CD4-positive, alpha-beta T cell treated with Interleukin-15 for 4 hours (primary cell): Measurements from ENCODE around the gene NECTIN2.
"Not testable (repeated sequence)": the region's sequence is repeated elsewhere in the genome, so short reads cannot be mapped to it uniquely, and the experiment has no call there.

Experiments
- DNase-seq: peaks from one replicate; pipeline ENCODE4 v3.0.0-alpha.2; 2020; ENCODE audit warnings: low spot score

NECTIN2 gene

DNA sequence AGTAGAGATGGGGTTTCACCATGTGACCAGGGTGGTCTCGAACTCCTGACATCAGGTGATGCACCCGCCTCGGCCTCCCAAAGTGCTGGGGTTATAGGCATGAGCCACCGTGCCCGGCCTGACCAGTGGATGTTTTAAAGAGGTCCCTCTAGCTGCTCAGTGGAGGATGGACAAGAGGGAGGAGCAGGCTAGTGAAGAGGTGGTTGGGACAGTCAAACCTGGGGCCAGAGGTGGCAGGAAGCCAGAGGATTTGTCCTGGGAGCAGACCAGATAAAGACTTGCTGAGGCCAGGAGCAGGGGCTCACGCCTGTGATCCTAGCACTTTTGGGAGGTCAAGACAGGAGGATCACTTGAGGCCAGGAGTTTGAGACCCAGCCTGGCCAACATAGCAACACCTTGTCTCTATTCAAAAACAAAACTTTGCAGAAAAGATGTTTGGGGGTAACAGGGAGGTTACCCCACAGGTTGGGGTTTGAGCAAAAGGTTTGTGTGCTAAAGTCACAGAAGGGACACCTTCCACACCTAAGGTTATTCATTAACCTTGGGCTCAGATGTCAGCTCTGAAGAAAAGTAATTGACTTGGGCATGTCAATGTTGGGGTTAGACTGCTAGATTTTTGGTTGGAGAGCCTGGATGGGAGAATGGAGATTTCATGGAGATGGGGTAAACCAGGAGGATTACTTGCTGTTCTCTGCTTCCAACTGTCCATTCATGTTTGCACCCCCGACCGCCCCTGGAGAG is 28.2 kb upstream of the NECTIN2 start:
- DNase-seq = no peak

- DNase-seq = no peak
Observed at GRCh38 chr19:44818466-44819031, 27.5 kb upstream of the NECTIN2 start.

GRCh38 chr19:44819246-44819832 is 26.8 kb upstream of the NECTIN2 start:
- no peak for DNase-seq

GRCh38 chr19:44820648-44821609 is 25.2 kb upstream of the NECTIN2 start:
- no peak for DNase-seq

GRCh38 chr19:44822177-44822576 is 23.9 kb upstream of the NECTIN2 start:
- no peak for DNase-seq

DNA sequence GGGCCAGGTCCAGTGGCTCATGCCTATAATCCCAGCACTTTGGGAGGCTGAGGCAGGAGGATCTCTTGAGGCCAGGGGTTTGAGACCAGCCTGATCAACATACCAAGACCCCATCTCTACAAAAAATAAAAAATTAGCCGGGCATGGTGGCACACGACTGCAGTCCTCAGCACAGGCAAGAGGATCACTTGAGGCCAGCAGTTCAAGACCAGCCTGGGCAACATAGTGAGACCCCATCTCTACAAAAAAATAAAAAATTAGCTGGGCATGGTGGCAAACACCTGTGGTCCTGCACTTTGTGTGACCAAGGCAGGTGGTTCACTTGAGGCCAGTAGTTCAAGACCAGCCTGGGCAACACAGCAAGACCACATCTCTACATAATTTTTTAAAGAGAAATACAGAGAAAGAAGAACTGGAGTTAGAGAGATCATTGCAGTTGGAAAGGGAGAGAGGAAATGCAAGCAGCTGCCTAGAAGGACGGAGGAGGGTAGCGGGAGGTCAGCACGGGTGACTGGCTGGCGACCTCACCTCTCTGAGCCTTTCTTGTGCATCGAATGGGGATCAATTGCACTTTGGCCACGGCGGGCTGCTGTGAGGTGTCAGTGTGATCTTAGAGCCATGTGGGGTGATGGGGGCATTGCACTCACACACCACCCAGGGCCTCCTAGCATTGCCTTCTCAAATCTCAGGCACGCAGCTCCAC is 23.3 kb upstream of the NECTIN2 start:
- no peak for DNase-seq

GRCh38 chr19:44823373-44823698 is 22.8 kb upstream of the NECTIN2 start:
- no peak for DNase-seq

GRCh38 chr19:44824761-44825160 is 21.3 kb upstream of the NECTIN2 start:
- no peak for DNase-seq

DNA sequence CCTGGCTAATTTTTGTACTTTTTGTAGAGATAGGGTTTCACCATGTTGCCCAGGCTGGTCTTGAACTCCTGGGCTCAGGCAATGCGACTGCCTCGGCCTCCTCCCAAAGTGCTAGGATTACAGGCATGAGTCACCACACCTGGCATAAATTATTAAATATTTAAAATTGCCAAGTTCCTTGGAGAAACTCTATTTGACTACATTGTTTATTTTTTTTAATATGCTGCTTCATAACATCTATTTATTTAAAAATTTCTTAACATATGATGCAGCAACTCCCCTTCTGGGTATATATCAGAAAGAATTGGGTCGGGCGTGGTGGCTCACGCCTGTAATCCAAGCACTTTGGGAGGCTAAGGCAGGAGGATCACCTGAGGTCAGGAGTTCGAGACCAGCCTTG is 13.2 kb upstream of the NECTIN2 start:
- DNase-seq = not testable (repeated sequence)

DNA sequence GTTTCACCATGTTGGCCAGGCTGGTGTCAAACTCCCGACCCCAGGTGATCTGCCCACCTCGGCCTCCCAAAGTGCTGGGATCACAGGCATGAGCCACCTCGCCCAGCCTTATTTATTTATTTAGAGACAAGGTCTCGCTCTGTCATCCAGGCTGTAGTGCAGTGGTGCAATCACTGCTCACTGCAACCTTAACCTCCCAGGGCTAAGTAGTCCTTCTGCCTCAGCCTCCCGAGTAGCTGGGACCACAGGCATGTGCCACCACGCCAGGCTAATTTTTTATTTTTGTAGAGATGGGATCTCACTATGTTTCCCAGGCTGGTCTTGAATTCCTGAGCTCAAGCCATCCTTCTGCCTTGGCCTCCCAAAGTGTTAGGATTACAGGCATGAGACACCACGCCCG is 11.7 kb upstream of the NECTIN2 start:
- not testable (repeated sequence) for DNase-seq

GRCh38 chr19:44839276-44839675 is 6.8 kb upstream of the NECTIN2 start:
- DNase-seq = no peak

GRCh38 chr19:44840811-44841210 is 5.3 kb upstream of the NECTIN2 start:
- DNase-seq = no peak

DNA sequence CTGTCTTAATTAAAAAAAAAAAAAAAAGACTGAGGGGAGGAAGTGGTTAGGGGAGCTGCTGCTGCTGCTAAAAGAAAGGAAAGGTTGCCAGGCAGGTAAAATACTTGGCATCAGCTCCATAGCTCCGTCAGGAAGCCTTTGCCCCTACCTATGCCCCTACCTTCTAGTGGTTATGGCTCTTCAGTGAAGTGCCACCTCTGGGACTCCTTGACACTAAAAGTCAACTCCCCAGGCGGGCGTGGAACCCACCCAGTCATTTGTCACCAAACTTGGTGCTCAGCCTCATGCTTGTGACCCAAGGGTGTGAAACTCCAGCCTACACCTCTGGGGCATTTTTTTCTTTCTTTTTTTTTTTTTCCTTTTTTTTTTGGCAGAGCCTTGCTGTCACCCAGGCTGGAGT is 4.9 kb upstream of the NECTIN2 start:
- no peak for DNase-seq

DNA sequence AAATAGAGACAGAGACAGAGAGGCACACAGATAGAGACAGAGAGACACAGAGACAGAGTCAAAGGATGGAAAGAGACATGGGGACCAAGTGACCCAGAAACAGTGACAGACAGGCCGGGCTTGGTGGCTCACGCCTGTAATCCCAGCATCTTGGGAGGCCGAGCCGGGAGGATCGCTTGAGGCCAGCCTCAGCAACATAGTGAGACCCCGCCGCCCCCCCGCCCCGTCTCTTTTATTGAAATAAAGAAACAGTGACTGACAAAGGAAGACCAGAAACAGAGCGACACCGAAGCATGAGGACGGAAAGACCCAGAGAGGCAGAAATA is 848 bp upstream of the NECTIN2 start:
- DNase-seq = no peak

GRCh38 chr19:44846455-44847143 is 502 bp downstream of the NECTIN2 start:
- no peak for DNase-seq

DNA sequence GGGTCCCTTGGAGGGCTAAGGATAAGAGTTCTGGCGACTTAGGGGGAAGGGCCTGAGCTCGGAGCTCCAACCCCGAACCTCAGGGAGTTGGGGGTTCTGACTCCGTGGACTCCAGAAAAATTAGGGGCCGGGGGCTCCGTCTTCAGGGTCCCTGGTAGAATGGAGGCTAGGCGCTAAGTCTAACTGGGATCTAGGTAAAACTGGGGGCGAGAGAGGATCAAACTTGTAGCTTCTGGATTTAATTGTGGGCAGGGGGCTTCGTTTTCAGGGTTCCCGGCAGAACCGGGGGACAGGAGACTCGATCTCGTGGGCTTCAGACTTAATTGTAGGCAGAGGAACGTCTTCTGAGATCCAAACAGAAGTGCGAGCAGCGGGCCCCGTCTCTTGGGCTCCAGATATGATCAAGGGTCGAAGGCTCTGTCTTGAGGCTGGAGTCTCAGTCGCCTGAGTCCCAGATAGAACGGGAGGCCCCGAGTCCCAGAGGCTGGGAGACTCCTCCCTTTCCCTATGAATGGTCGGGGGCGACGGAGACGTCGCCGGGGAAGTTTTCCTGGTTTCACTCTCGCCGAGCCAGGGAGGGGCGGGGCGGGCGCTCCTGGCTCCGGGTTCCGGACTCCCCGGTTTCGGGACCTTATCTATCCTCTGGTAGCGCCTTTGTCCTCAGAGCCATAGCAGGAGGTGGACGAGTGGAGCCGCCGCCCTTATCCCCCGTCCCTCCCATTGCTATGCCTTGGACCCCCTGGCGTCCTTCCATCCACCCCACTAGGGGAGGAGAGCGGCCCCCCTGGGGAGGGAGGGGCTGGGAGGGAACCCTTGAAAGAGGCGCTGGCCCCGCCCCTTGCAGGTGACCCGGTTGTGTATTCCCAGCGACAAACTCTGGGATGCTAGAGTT is 1.3 kb downstream of the NECTIN2 start:
- no peak for DNase-seq

DNA sequence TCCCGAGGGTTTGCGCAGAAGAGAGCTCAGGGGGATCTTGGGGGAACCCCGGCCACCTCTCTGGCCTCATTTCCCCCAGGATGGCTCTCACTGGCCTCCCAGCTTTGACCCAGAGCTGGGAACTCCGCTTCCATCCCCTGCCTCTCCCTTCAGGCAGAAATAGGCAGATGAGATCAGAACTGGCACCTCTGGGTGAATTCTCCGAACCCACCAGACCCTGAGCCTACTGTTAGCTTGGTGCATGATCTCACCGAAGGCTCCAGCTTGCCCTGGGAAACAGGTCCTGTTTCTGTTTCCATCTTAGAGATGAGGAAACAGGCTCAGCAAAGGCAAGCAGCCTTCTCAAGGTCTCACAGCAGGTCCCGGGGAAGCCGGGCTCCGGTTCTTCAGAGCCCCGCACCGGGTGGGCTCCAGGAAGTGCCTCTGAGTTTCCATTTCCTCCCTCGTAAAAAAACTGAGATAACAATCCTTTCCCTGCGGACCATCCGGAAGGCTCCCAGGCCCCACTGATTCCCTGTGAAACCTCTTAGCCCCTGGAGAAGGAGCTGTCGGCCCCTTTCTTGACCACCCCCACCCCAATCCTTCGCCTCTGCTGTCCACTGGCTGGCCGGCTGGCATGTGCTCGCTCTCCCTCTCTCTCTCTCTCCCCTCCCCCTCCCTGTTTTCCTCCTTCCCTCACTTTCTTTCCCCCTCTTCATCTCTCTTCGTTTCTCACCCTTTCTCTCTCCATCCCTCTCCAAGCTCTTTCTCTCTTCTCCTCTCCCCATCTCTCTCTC is 2.1 kb downstream of the NECTIN2 start:
- DNase-seq = no peak

DNA sequence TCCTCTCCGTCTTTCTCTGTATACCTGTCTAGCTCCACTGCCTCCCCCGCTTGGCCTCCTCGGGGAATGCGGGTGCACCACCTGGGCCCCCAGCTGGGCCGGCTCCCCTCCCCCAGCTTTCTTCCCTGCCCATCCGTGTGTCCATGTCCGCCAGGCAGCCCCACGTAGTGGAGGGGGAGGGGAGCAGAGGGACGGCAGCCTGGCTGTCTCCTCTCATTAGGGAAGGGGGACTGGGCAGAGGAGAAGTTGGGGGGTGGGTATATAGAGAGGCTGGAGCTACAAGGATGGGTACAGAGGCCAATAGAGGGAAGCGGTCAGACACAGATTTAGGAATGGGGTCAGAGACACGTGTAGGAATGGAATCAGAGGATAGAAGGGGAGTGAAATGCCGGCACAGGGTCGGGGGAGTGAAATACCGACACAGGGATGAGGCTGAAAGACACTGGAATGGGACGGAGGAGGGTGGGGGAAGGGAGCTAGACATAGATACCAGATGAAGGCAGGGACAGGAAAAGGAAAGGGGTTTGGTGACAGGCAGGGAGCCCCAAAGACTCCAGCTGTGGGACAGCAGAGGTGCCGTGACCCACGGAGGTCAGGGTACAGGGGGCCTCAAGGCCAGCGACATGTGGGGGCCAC is 2.8 kb downstream of the NECTIN2 start:
- DNase-seq = no peak

GRCh38 chr19:44850641-44851109 is 4.6 kb downstream of the NECTIN2 start:
- DNase-seq = no peak
